ENCODE measurements around the gene CISD3. TPM values are rescaled to one million over a fixed set of nuclear protein-coding genes. Genes with fewer than 3 reads are reported as not detected.

Gene CISD3
- total RNA-seq, 1 donor from 2014 or later, result 5.6 TPM

GRCh38 chr17:38727736-38728135 lies 2.4 kb upstream of the CISD3 start:
- no peak for TF ChIP-seq CTCF (IDR thresholded peaks at IDR 0.05; ENCODE audit: unreplicated experiment)
- no peak overlapping the region for H3K27ac Mint-ChIP-seq
- DNase-seq (ENCODE audit: low spot score in 2 of 2, unreplicated experiment in 2 of 2), result no peak
- H3K4me1 Mint-ChIP-seq, result peaks cover 7% of the 10 kb centered on the region
- H3K36me3 Mint-ChIP-seq, result no peaks in the 10 kb centered on the region
- H3K4me3 Mint-ChIP-seq, result no peak overlapping the region
- no peaks in the 10 kb centered on the region for H3K27me3 Mint-ChIP-seq (ENCODE audit: low read depth)
- H3K9me3 Mint-ChIP-seq, result no peaks in the 10 kb centered on the region

- H3K9me3 Mint-ChIP-seq, result no peaks in the 10 kb centered on the region
- no peak overlapping the region for H3K4me3 Mint-ChIP-seq
- peaks cover 2% of the 10 kb centered on the region for H3K36me3 Mint-ChIP-seq
- no peak overlapping the region for H3K27ac Mint-ChIP-seq
- no peak for DNase-seq (ENCODE audit: low spot score in 2 of 2, unreplicated experiment in 2 of 2)
- TF ChIP-seq CTCF (IDR thresholded peaks at IDR 0.05; ENCODE audit: unreplicated experiment), result no peak
- peaks cover 7% of the 10 kb centered on the region for H3K4me1 Mint-ChIP-seq
- H3K27me3 Mint-ChIP-seq (ENCODE audit: low read depth), result no peaks in the 10 kb centered on the region
These were observed 1.8 kb upstream of the CISD3 start for GRCh38 chr17:38728290-38728831.

- Mint-ChIP-seq H3K27ac (peak overlapping the region; percentile 34), H3K4me3 (peak overlapping the region; percentile 66), H3K27me3 (ENCODE audit: low read depth) (no peaks in the 10 kb centered on the region)
These were observed 714 bp upstream of the CISD3 start for GRCh38 chr17:38729368-38729885.

GRCh38 chr17:38730526-38731379 lies 612 bp downstream of the CISD3 start:
- no peaks in the 10 kb centered on the region for H3K9me3 Mint-ChIP-seq
- no peak for TF ChIP-seq CTCF (IDR thresholded peaks at IDR 0.05; ENCODE audit: unreplicated experiment)
- H3K4me3 Mint-ChIP-seq, result peak overlapping the region; percentile 82
- DNase-seq (ENCODE audit: low spot score in 2 of 2, unreplicated experiment in 2 of 2), result peak in 1 of 2 experiments; percentile 62
- peak overlapping the region; percentile 83 for H3K27ac Mint-ChIP-seq
- H3K27me3 Mint-ChIP-seq (ENCODE audit: low read depth), result no peaks in the 10 kb centered on the region
- peaks cover 3% of the 10 kb centered on the region for H3K36me3 Mint-ChIP-seq
- H3K4me1 Mint-ChIP-seq, result peaks cover 13% of the 10 kb centered on the region

More at GRCh38 chr17:38729368-38729885, 714 bp upstream of the CISD3 start:
- H3K9me3 Mint-ChIP-seq, result no peaks in the 10 kb centered on the region
- peaks cover 9% of the 10 kb centered on the region for H3K4me1 Mint-ChIP-seq
- DNase-seq (ENCODE audit: low spot score in 2 of 2, unreplicated experiment in 2 of 2), result no peak
- TF ChIP-seq CTCF (IDR thresholded peaks at IDR 0.05; ENCODE audit: unreplicated experiment), result no peak
- peaks cover 2% of the 10 kb centered on the region for H3K36me3 Mint-ChIP-seq

- Mint-ChIP-seq H3K27me3 (ENCODE audit: low read depth) (no peaks in the 10 kb centered on the region), H3K4me1 (peaks cover 13% of the 10 kb centered on the region), H3K36me3 (peaks cover 4% of the 10 kb centered on the region), H3K4me3 (peak overlapping the region; percentile 82), H3K9me3 (no peaks in the 10 kb centered on the region), H3K27ac (peak overlapping the region; percentile 34)
- DNase-seq (ENCODE audit: low spot score in 2 of 2, unreplicated experiment in 2 of 2), result no peak
- TF ChIP-seq CTCF (IDR thresholded peaks at IDR 0.05; ENCODE audit: unreplicated experiment), result no peak
These were observed 1.6 kb downstream of the CISD3 start for GRCh38 chr17:38731526-38732294.
